ENCODE data around the gene SLX4.

DNA sequence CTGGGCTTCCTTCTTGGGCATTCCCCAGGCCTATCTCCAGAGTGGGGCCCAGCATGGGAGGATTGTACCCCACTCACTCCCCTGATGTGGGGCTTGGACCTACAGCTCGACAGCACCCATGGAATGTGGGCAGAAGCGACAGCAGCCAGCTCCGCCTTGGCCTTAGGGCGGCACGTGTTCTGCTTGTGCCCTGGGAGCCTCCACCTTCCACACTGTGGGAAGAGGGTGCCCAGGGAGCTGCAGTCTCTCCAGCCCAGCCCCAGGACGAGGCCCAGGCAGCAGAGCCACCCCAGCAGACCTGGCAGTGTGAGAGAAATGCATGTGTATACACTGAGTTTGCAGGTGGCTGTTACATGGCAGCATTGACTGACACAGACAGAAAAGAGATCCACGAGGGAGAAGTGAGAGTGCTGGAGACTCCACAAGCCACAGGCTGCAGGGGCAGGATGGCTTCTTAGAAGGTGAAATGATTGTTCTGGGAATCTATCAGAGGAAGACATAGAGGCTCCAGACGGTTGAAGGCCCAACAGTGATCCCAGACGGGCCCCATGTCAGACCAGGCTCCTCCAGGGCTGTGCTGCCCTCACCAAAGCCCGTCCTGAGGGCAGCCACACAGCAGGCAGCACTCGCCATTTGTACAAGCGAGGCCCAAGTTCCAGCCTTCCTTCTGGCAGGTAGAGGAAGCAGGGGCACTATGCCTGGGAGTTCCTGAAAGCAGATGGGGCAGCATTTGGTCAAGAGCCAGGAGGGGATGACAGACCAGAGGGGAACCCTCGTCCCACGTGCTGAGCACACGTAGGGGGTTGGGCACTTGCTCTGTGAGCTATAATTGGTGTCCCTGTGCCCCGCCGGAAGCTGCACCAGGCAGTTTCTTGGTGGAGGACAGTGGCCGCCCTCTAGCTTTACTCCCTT lies 40.3 kb upstream of the SLX4 start:
- TF ChIP-seq POLR2AphosphoS5 (IDR thresholded peaks at IDR 0.05; ENCODE audit: low read depth, low read length), result no peak
- TF ChIP-seq TAF1 (IDR thresholded peaks at IDR 0.05; ENCODE audit: low read depth, low read length), result no peak
- no peak for TF ChIP-seq POLR2A (IDR thresholded peaks at IDR 0.05; ENCODE audit: low read depth, low read length)
- TF ChIP-seq POU2F2 (IDR thresholded peaks at IDR 0.05; ENCODE audit: low read depth, low read length), result no peak
- TF ChIP-seq SPI1 (IDR thresholded peaks at IDR 0.05; ENCODE audit: low read depth, low read length), result no peak
